ENCODE measurements around the gene CLASP1. TPM values are rescaled to one million over a fixed set of nuclear protein-coding genes. Genes with fewer than 3 reads are reported as not detected.

CLASP1 gene
- total and polyA plus RNA-seq, 11 donors, result 16.0 to 84.5 (median 60.2) TPM

DNA sequence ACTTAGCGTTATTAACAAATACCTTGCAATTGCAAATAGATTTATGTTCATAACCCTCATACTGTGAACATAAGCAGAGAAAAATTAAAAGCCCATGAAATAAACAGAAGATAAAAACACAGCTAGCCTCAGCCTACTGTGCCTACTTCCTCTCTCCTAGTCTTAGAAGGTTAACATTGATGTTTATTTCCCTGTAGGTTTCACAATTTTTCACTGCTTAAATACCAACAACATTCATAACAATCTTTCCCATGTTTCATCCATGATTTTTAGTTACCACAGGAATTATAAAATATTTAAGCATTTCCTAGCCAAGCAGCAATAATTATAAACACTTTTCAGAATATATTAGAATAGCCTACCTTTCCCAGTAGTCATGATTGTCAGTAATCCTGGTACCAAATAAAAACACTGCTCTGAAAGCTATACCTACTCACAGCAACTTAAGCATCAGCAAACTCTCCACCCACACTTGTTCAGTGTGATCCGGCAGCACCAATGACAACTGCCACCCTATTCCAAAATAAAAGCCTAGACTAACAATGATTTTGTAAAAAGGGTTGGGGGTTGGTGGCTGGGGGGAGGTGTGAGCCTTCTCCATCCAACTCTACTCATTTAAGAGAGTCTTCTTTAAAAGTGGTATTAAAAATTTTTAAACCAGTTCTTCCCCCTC, 159.2 kb downstream of the CLASP1 start:
- DNase-seq, result no peak
- H3K36me3 ChIP-seq, result peaks cover 0 to 10% (median 2%) of the 10 kb centered on the region in 9 donors

DNA sequence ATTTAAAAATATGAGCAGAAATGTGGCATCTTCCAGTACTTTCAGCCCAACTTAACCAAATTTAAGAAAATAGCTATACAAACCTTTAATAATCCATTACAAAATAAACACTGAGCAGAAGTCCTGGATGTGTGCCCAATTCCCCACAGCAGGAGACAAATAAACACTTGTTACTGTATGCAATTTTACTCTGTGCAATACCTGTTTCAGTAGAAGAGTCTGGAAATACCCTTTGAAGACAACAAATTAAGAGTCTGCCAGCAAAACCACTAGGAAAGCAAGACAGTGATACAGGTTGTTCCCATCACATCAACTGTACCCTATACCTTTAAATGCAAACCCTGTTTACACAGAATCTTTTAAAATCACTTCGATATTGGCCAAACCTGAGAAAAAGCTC, 160.0 kb downstream of the CLASP1 start:
- DNase-seq (no peak), ATAC-seq (peak in 3 of 4 donors; percentile 10 to 37 (median 24))
- Histone ChIP-seq H3K4me1 (peaks cover 0 to 82% (median 26%) of the 10 kb centered on the region in 12 donors), H3K27ac (no peak overlapping the region), H3K9me3 (no peaks in the 10 kb centered on the region), H3K36me3 (peaks cover 0 to 6% (median 0%) of the 10 kb centered on the region in 9 donors), H3K4me3 (no peak overlapping the region), H3K27me3 (no peaks in the 10 kb centered on the region)
- intact Hi-C loops (cut with DNase I), result no loop called here
- 77 to 90% (median 85%) methylated on average over 1 of the region's 1 CpG for WGBS, 4 donors
- no peak for TF ChIP-seq POLR2A (IDR thresholded peaks at IDR 0.05)
- TF ChIP-seq, protein P1, sequence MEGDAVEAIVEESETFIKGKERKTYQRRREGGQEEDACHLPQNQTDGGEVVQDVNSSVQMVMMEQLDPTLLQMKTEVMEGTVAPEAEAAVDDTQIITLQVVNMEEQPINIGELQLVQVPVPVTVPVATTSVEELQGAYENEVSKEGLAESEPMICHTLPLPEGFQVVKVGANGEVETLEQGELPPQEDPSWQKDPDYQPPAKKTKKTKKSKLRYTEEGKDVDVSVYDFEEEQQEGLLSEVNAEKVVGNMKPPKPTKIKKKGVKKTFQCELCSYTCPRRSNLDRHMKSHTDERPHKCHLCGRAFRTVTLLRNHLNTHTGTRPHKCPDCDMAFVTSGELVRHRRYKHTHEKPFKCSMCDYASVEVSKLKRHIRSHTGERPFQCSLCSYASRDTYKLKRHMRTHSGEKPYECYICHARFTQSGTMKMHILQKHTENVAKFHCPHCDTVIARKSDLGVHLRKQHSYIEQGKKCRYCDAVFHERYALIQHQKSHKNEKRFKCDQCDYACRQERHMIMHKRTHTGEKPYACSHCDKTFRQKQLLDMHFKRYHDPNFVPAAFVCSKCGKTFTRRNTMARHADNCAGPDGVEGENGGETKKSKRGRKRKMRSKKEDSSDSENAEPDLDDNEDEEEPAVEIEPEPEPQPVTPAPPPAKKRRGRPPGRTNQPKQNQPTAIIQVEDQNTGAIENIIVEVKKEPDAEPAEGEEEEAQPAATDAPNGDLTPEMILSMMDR (IDR thresholded peaks at IDR 0.05), result no peak

More for the DNA sequence above, 159.2 kb downstream of the CLASP1 start:
- Histone ChIP-seq H3K27me3 (no peaks in the 10 kb centered on the region), H3K27ac (no peak overlapping the region), H3K4me3 (no peak overlapping the region), H3K4me1 (peaks cover 0 to 74% (median 26%) of the 10 kb centered on the region in 12 donors), H3K9me3 (no peaks in the 10 kb centered on the region)
- peak in 1 of 4 donors; percentile 32 for ATAC-seq
- WGBS, 4 donors, result 59 to 68% (median 61%) methylated on average over 2 of the region's 2 CpGs
- intact Hi-C loops (cut with DNase I), result no loop called here
- TF ChIP-seq, protein P1 (IDR thresholded peaks at IDR 0.05), result no peak
- TF ChIP-seq POLR2A (IDR thresholded peaks at IDR 0.05), result no peak

DNA sequence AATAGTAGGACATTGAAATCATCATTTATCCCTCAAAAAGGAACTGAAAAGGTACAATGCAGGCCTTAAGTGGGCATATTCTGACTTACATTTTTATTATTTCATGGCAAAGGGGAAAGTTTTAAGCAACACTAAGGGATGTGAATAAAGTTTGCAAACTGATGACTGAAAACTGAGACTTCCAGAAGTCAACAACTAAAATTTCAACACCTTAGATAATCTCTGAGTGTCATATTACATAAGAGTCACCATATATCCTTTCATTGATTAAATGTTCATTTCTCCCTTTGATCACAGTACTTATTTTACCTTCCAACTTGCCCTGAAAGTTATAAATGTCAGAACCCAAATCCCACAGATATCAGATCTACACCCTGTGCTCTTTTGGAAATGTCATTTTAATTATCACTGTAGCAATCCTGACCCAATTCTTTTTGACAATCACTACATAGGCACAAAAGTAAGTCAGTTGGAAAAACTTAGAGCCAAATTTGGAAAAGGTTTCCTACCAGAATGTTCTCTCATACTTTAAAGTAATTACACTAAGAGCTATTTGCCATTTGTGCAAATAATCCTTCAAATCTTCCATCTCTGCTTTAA, 163.0 kb downstream of the CLASP1 start:
- H3K27me3 ChIP-seq, result no peaks in the 10 kb centered on the region
- no peak overlapping the region for H3K27ac ChIP-seq
- DNase-seq, result no peak
- no peak for TF ChIP-seq POLR2A (IDR thresholded peaks at IDR 0.05)
- TF ChIP-seq, protein P1 (IDR thresholded peaks at IDR 0.05), result no peak
- intact Hi-C loops (cut with DNase I), result no loop called here
- no peaks in the 10 kb centered on the region for H3K9me3 ChIP-seq
- H3K36me3 ChIP-seq, result peaks cover 0 to 10% (median 0%) of the 10 kb centered on the region in 9 donors
- peaks cover 0 to 74% (median 23%) of the 10 kb centered on the region in 12 donors for H3K4me1 ChIP-seq
- ATAC-seq, result no peak
- no peak overlapping the region for H3K4me3 ChIP-seq

DNA sequence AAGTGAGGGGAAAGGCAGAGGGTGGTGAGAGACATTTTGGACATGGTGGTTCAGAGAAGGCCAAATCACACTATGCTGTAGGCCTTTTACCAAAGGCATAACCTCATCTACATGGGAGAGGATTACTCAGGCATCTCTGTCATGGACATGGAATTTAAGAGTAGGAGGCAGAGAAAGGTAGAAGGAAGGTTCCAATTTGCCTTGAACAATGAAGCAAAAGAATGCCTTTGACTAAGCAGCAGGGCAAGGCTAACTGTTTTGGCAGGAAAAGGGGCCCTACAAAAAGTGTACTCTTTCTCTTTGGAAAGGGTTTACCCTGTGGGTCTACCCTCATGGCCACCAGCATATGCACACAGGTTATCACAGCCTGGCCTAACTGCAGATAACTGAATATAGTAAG, 164.2 kb downstream of the CLASP1 start:
- intact Hi-C loops (cut with DNase I), result no loop called here
- Histone ChIP-seq H3K4me3 (no peak overlapping the region), H3K4me1 (peaks cover 0 to 76% (median 33%) of the 10 kb centered on the region in 12 donors), H3K36me3 (peaks cover 0 to 10% (median 0%) of the 10 kb centered on the region in 9 donors), H3K27ac (no peak overlapping the region), H3K9me3 (no peaks in the 10 kb centered on the region), H3K27me3 (no peaks in the 10 kb centered on the region)
- ATAC-seq, result no peak
- no peak for TF ChIP-seq POLR2A (IDR thresholded peaks at IDR 0.05)
- TF ChIP-seq, protein P1 (IDR thresholded peaks at IDR 0.05), result no peak
- no peak for DNase-seq

Measured in heart left ventricle (tissue), 16 donors.